AG20443 (cell line): ENCODE data around the gene PRKCA.

ENCODE experiments used
- DNase-seq: peaks from one replicate; pipeline ENCODE4 v3.0.0; 2012; ENCODE audit warnings: low spot score, mixed read lengths

PRKCA gene

DNA sequence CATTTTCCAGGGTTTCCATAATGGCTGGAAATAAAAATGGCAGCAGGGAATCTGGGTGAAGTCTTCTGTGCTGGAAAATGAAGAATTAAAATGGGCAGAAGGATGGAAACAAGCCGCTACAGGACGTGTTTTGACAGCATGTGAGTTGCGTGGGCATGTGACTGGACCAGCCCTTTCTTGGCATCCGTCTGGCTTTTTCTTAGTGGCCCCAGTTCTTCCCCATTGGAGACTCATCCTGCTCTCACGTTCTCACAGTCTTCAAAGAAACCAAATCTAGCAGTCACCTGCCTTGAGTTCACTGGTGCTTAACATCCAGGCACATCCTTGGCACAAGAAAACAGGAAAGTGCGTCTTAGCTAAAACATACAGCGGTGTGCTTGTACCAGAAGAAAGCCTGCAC, 352.4 kb downstream of the PRKCA start:
- DNase-seq: no peak

DNA sequence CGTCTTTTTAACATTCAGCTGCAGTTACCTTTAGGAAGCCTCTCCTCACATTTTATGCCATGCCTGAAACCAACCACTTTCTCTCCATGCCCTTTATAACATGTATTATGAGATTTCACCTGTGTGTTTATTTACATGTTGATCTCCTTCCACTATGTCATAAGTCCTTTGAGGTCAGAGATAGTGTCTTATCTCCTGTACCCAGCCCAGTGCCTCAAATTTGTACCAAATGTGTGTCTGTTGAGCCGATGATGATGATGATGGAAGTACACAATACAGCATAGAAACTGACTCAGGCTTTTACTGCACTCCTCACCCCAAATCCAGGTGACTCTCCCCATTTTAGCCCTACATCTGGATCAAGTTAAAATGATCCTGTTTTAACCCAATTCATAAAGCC, 353.0 kb downstream of the PRKCA start:
- DNase-seq: no peak

DNA sequence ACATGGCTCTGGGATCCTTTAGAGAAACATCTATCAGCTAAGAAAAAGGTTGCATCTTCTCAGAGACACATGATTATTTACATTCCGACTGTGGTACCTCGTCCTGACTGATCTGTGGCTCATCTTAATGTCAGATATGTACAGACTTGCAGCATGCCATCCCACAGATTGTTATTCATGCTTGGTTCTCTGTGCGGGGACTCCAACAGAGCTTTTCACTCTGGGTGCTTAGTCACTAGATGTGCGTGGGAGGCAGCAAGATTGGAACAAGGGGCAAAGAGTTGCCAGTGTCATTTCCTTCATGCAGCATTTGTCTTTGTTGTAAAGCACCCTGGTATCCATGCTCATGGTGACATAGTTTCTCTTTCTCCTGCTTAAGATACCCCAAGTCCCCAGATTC, 353.4 kb downstream of the PRKCA start:
- peak; percentile 39 for DNase-seq

DNA sequence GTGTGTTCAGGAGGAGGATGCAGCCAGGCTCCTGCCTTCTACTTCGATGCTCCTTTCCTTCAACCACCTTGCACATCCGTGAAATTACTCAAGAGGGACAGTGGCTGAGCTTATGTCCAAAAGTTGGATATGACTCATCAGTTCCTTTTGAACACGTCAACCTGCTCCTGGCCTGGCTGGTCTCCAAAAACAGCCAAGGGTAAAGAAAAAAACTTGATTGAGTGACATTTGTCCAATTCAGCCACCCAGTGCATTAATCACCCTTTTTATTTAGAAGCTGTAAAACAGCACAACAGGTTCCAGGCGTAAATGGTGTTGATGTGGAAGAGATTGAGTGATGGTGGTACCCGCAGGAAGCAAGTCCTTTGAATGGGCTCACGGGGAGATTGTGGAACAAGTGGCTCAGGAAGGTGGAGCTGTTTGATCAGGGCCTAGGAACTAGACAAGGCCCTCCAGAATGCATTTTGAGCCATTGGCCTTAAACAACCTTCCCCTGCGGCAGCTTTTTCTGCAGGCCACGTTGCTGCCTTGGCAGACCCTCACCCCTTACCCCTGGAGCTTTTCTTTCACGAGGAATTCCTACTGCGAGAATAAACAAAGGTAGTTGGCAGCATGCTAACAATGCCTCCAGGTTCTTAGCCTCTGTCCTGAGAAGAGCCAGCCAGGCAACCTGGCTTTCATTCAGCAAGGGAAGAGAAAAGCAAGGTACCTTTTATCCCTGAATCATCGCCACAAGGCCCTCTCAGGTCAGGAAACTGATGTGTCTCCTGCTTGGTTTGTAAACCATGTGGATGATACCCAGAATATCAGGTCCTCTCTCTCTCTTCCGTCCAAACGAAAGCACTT, 359.2 kb downstream of the PRKCA start:
- no peak for DNase-seq

DNA sequence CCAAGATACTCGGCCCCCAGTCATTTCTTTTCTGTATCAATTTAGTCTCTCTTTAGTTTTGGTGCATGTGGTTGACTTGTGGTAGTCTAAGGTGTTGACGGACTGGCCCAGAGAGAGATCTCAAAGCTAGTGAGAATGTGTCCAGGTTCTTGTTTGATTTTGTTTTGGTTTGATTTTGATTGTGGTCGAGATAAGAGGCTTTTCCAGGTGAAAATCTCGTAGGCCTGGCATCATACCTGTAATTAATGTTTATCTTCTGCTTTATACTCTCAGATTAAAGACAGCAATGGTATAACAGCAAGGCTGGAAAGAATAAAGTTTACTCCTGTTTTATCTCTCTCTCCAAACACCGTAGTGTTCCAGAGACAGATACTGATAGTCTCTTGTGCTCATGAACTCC, 360.1 kb downstream of the PRKCA start:
- no peak for DNase-seq

DNA sequence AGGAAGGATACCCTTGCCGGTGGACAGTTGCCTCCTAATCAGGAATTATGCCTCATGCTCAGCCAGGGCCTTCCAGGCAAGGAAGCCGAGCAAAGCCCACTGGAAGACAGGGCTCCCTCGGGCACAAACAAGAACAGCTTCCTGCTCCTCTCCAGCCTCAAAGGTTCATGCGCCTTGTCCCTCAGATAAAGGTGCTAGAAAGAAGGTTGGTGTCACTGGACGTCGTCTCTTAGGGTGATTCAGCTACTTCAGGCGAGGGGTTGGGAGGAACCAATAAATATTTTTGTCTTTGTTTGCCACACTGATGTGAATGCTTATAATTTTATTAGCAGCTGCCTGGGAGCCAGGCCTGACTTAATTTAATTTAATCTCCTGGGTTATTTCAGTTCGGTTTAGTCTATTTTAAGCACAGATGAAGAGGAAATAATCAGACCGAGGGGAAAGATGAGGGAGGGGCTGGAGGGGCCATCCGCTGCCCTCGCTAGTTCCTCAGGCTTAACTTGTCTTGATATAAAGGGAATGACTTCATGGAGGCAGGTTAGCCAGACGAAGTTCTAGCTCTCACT, 360.7 kb downstream of the PRKCA start:
- DNase-seq: no peak

DNA sequence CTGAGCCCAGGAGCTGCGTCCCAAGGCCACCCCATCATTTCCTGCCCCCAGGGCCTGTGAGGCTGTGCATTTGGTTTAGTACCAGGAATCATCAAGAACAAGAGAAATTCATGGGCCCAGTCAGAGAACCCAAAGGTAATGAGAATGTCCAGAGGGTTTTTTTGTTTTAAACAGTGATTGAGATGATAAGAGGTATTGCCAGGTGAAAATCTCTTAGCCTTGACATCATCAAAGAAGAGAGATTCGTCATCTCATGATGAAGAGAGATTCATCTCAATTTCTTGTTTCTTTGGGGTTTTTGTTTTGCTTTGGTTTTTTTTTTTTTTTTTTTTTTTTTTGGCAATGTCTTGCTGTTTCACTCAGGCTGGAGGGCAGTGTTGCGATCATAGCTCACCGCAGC, 361.9 kb downstream of the PRKCA start:
- DNase-seq: no peak

DNA sequence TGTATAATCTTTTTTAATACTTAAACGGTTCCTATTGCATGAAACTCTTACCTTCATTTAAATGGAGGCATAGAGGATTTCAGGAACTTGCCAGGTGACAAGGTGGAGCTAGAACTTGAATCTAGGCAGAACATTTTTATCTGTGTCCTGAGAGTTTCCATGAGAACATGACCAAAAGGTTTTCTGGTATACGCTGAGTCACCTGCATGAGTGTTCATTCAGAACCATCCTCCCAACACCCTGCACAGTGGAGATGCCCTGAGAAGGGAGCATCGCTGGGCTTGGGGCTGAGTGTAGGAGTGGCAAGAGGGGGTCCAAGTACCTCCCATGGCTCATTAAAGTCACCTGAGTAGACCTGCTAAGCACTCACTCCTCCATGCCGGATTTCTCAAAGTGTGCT, 362.8 kb downstream of the PRKCA start:
- DNase-seq: no peak

DNA sequence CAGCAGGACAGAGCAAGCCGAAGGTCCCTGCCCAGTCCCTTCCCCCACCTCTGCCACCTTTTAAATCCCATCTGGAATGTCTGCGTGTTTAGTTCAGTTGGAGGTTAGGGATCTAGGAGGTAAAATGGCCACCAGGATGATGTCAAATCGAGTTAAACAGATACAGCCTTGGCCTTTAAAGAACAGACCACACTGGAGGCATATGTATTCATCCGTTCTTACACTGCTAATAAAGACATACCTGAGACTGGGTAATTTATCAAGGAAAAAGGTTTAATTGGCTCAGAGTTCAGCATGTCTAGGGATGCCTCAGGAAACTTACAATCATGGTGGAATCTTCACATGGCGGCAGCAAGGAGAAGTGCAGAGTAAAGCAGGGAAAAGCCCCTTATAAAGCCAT, 364.7 kb downstream of the PRKCA start:
- no peak for DNase-seq

DNA sequence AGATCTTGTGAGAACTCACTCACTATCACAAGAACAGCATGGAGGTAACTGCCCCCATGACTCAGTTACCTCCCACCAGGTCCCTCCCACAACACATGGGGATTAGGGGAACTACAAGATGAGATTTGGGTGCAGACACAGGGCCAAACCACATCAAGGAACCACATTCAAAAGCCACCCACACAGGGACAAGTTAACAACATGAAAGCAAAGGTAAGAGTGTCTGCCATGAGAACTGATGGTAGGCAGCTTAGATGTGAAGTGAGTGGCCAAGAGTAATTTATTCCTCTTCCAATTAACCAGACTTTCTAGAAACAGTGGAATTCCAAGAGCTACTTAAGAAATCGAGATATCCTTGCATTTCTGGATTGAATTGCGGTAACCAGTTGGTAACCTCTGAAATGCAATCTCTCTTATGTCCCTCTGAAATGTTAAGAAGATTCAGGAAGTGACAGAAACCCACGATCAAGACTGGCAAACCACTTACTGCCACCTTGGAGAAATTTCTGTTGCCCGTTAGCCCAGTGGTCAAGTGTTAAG, 365.1 kb downstream of the PRKCA start:
- DNase-seq: no peak

DNA sequence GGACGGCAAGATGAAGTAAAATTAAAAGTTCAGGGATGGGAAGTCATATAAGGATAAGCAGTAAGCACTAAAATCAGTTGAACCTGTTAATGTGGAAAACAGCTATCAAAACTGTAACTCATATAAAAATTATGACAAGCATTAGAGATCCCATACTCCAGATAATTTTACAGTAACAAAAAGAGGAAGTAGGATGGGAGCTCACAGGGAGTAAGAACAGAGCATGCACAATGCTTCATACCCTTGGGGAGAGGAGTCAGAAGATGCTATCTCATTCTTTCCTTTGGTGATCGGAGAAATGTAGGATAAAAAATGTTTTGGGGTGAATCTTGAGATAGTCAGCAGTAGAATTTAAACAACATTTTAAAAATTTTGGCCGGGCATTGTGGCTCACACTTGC, 367.8 kb downstream of the PRKCA start:
- DNase-seq: no peak

DNA sequence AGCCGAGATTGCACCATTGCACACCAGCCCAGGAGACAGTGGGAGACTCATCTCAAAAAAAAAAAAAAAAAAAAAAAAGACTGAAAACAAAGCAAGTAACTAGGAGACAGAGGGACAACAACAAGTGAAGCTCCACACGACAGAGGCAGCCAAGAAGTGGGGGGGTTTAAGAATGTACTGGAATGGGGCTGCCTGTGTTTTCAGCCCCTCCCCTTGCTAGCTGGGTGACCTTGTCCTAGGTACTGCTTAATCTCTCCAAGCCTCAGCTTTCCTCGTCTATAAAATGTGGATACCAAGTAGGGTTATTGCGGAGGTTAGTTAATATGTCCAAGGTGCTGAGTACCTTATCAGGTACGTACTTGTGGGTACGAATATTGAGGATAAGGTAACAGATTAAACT, 368.7 kb downstream of the PRKCA start:
- DNase-seq: no peak

DNA sequence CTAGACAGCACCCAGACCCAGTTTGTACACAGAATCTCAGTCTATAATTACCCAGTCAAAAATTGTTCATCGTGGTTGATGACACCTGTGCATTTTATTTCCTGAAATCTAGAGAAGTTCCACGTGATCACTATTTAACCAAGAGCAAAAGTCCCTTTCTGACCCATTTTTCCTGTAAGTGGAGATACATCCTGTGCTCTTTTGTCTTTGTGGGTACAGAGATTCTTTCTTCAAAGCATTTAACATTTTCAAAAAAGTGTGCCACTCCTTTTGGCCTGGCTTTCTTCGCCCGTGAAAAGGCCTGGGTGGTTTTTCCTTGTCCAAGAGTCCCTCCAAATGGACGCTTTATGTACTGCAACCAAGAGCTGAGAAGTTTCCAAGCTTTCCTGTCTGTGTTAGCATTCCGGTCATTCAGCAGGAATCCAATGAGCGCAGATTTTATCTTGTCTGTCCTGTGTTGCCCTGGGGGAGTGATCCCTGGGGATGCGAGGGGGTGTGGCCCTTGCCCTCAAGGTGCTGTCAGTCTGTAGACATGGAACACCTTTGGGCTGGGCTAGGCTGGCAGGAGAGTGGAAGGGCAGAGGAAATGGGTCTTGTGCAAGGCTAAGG, 371.4 kb downstream of the PRKCA start:
- peak; percentile 76 for DNase-seq

DNA sequence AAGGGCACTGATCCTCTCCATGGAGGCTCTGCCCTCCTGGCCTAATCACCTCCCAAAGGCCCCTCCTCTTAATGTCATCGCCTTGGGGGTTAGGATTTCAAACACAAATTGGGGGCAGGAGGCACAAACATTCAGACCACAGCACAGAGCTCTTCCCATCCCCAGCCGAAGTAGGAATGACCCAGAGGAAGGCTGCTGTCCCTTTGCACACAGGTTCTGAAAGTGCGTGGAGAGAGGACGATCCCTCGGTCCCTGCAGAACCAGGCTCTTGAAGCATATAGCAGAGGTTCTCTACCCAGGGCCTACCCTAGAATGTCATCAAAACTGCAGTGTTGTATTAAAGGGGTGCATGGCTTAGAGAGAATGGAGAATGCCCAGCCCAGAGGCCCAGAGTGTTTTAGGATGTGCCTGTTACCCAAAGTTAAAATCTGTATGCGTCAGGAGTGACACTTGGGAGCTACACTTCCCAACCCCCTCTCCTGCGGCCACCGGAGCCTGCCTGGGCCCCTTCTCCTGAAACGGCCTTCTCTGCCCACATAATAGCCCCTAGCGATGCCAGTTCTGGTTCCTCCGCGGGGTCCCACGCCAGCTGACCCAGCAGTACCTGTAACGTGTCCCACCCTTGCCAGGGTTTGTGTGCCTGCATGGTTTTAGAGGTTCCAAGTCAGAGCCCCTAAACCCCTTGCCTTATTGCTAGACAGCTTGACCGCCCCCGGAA, 373.0 kb downstream of the PRKCA start:
- DNase-seq: no peak

DNA sequence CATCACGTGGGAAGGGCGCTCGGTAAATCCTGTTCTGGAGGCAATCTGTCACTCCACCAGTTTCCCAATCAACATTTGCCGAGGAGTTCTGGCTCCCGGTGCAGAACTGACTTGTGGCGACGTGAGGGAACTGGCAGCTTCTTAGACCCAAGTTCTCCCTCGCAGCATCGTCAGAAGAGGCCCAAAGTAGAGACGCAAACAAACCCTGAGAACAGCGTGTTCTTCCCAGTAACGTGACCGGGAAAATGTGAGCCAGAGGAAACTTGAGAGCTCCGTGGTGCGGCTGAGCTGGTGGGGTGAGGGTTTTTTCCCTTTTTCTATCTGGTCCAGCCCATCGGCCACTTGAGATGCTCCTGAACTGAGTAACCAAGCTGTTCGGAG, 373.6 kb downstream of the PRKCA start:
- DNase-seq: no peak

DNA sequence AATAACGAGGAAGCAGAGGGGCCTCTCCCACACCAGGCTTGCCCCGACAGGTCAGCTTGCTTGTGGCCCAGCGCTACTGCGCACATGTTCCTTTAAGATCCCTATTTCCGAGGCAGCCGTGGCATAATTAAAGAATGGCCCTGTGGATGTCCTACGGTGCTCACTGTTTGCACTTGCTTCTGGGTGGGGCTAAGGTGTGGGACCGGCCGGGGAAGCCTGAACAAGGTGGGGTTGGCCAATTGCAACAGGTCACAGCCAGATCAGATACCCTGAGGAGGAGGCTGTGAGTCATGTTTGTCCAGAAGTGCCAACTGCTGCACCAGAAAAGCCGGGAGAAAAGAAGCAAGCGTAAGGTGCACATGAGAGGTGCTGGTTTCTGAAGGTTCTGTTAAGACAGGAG, 374.0 kb downstream of the PRKCA start:
- no peak for DNase-seq

DNA sequence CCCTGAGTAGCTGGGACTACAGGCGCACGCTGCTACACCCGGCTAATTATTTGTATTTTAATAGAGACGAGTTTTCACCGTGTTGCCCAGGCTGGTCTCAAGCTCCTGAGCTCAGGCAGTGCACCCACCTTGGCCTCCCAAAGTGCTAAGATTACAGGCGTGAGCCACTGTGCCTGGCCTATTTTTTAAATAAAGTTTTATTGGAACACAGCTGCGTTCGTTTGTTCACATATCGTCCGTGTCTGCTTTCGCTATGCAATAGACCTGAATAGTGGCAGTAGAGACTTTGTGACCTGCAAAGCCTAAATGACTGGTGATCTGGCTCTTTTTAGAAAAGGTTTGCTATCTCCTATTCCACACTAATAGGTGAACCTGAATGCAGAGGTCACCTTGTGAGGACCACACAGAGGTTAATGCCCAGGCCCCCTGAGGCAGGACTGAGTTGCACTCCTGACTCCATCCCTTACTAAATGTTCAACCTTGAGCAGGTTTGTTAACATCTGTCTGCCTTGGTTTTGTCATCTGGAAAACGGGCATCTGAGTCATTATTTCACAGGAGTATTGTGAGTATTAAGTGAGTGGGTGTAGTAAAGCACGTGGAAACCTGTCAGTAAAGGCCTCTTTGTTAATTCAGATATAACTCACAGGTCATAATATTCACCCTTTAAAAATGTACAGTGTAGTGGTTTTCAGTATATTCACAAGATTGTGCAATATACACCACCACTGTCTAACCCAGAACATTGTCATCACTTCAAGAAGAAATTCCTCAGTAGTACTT, 375.0 kb downstream of the PRKCA start:
- DNase-seq: peak; percentile 58

DNA sequence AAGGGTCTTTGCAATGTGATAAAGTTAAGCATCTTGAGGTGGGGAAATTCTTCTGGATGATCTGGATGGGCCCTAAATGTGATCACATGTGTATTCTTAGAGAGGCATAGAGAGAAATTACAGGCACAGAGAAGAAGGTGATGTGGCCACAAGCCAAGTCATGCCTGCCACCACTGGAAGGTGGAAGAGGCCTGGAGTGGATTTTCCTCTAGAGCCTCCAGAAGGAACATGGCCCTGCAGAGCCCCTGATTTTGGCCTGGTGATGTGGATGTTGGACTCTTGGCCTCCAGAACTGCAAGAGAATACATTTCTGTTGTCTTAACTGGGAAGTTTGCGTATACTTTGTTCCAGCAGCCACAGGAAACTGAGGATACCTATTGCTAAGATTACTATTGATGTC, 375.6 kb downstream of the PRKCA start:
- DNase-seq: no peak

DNA sequence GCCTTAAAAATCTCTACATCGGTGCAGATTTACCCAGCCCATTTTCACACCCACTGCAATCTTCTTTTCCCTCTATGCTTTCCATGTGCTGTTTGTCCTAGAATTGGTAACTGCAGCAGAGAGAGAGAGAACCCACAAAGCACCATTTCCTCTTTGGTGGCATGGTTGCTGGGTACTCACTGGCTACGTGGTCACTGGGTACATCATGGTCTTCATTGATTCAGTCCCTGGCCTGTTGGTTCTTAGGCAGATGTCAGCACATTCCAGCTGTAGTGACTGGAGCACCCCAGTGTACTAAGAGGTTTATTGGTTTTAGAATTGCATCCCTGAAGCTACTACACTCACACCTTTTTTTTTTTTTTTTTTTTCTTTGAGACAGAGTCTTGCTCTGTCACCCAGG, 376.4 kb downstream of the PRKCA start:
- DNase-seq: no peak

DNA sequence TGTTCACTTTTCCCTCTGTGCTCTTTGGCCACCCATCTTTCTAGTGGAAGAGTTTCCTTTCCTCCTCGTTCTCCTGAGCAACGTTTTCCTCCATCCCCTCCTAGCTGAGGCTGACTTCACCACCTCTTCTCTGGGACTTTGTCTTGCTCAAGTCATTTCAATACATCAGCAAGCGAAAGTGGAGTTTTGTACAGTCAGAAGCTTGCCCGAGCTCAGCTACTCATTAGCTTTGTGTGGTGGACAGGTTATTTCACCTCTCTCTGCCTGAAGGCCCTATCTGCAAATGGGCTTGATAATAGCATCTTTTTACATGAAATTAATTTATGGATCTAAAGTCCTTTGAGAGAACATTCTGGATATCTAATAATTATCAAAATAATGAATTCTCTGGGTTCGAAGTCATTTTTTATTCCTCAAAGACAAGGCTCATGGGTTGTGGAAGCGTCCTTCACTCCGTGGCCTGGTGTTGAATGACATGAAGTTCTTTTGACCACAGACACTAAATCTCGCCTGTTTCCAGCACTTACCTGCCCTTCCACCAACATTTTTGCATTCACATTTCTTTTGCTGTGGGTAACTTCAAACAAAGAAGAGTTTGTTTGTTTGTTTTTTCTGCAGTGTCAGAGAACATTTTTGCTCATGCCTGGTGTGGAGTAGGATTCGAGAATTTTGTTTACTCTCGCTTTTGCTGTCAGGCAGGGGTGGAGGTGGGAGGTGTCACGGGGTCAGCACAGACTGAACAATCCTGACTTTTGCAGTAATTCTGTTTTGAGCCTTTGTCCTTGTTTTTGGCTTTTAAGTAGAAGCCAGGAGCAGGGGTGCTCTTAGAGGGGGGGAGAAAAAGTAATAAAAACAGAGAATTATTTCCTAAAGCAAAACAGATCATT, 377.5 kb downstream of the PRKCA start:
- DNase-seq: no peak

DNA sequence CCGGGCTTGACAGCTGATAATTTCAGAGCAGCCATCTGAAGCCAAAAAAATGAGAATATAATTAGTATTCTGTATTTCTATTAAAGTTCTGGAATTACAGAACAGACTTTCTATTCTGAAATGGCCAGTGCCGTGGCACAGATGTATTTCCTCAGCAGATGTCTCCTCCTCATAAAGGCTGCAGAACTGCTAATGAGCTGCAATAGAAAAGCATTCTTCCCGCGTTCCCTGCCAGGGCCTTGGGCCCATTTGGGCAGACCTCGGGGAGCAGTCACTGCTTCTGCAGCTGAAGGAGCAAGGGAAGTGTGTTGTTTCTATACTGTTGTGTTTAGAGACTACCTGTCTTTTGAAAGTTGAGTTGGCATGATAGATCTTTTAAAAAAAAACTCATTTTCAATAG, 379.9 kb downstream of the PRKCA start:
- no peak for DNase-seq
